ENCODE results near the gene SHROOM2.

The SHROOM2 gene

GRCh38 chrX:9789555-9789954, 3.3 kb downstream of the SHROOM2 start (continued):
- TF ChIP-seq EGR2 (tag by site-specific recombination; IDR thresholded peaks at IDR 0.05; ENCODE audit: low read depth): no peak
- no peak for TF ChIP-seq ZSCAN4 (tag by site-specific recombination; IDR thresholded peaks at IDR 0.05)
- TF ChIP-seq ZNF416 (tag by site-specific recombination; IDR thresholded peaks at IDR 0.05): no peak
- TF ChIP-seq KLF8 (tag by site-specific recombination; IDR thresholded peaks at IDR 0.05): no peak
- no peak for TF ChIP-seq ZNF558 (tag by site-specific recombination; IDR thresholded peaks at IDR 0.05)
- TF ChIP-seq ZNF624 (tag by site-specific recombination; IDR thresholded peaks at IDR 0.05): no peak

- Histone ChIP-seq H3K36me3 (ENCODE audit: control insufficient read depth in 2 of 2, insufficient read depth in 1 of 2, low read length in 2 of 2) (no peaks in the 10 kb centered on the region), H3K4me3 (ENCODE audit: low read depth, low read length) (no peak overlapping the region), H3K27ac (ENCODE audit: extremely low read depth, low read depth, low read length) (no peak overlapping the region), H3K4me1 (ENCODE audit: control insufficient read depth, insufficient read depth, low read length) (no peaks in the 10 kb centered on the region), H3K9me3 (ENCODE audit: control insufficient read depth, insufficient read depth, low read depth, low read length) (no peaks in the 10 kb centered on the region)
- ChIA-PET CTCF (no interaction called here), POLR2A (no interaction called here)
- no peak for TF ChIP-seq ZNF623 (tag by site-specific recombination; IDR thresholded peaks at IDR 0.05)
- TF ChIP-seq ZNF423 (tag by site-specific recombination; IDR thresholded peaks at IDR 0.05): no peak
- TF ChIP-seq ZNF16 (tag by site-specific recombination; IDR thresholded peaks at IDR 0.05; ENCODE audit: low read depth): no peak
- no peak for TF ChIP-seq KLF17 (tag by site-specific recombination; IDR thresholded peaks at IDR 0.05)
- no peak for TF ChIP-seq HIC1 (tag by site-specific recombination; IDR thresholded peaks at IDR 0.05)
- no peak for TF ChIP-seq TRIM28 (IDR thresholded peaks at IDR 0.05; ENCODE audit: borderline replicate concordance, low read length)
- TF ChIP-seq ZBTB11 (tag by site-specific recombination; conservative IDR thresholded peaks at IDR 0.05; ENCODE audit: low read depth): no peak
- no peak for TF ChIP-seq ELK4 (IDR thresholded peaks at IDR 0.05; ENCODE audit: borderline replicate concordance, low read depth, low read length)
- TF ChIP-seq KLF10 (tag by site-specific recombination; IDR thresholded peaks at IDR 0.05): no peak
- no peak for TF ChIP-seq ZNF112 (tag by site-specific recombination; IDR thresholded peaks at IDR 0.05)
- no peak for TF ChIP-seq ZNF157 (tag by site-specific recombination; IDR thresholded peaks at IDR 0.05)
- TF ChIP-seq ZBTB17 (tag by site-specific recombination; IDR thresholded peaks at IDR 0.05): no peak
- TF ChIP-seq HOXD13 (CRISPR knock-in tag; IDR thresholded peaks at IDR 0.05; ENCODE audit: borderline replicate concordance): no peak
- no peak for TF ChIP-seq BCL11B (tag by site-specific recombination; IDR thresholded peaks at IDR 0.05; ENCODE audit: low read depth)
These were observed 4.6 kb downstream of the SHROOM2 start for GRCh38 chrX:9790866-9791265.

All from HEK293 (cell line).